Endothelial cell of umbilical vein (primary cell): ENCODE measurements around the gene ELF4. TPM values are rescaled to one million over a fixed set of nuclear protein-coding genes. Genes with fewer than 3 reads are reported as not detected.

ENCODE experiments used
- BruUV-seq: library from RNA; stranded (reverse); fragments of 400-500 nt; replicated peaks from 2 replicates; lab custom pipeline; 2021; lab: Mats Ljungman, UMichigan
- CTCF ChIA-PET: fragments of 300-600, 350-600 bp; sonication (Branson Sonifier 250); formaldehyde crosslinking; loops from one replicate; lab custom pipeline; 2021; ENCODE audit warnings: antibody characterized with exemption, inconsistent platforms; lab: Charles Lee
- POLR2A ChIA-PET: fragments of 300-600, 350-600 bp; sonication (Branson Sonifier 250); formaldehyde crosslinking; loops from one replicate; lab custom pipeline; 2021; ENCODE audit warnings: antibody characterized with exemption, inconsistent platforms; lab: Charles Lee
- DNase-seq: peaks from one replicate; pipeline ENCODE4 v3.0.0-alpha.2; 2011; ENCODE audit warnings: low read depth, low spot score
- FAIRE-seq: peaks from 2 replicates; lab custom pipeline; 2011; peaks lifted over from hg19 to GRCh38; lab: Jason Lieb, UNC
- H2AFZ ChIP-seq: 2 replicates; pipeline ENCODE4 v1.6.0; 2012; ENCODE audit warnings: low read depth, low read length, control low read depth, inconsistent platforms
- H3K27ac ChIP-seq: 2 replicates; pipeline ENCODE4 v1.5.1; 2011; ENCODE audit warnings: low read depth, mild to moderate bottlenecking, control low read depth, low read length, moderate library complexity; ENCODE audit not compliant: insufficient read depth
- H3K27me3 ChIP-seq, 2 experiments: 2 replicates each; pipeline versions ENCODE4 v1.6.0 to v1.6.1; 2011; ENCODE audit warnings: low read length in 2 of 2, mixed read lengths in 1 of 2; ENCODE audit not compliant: control insufficient read depth in 2 of 2, insufficient read depth in 2 of 2
- H3K36me3 ChIP-seq, 2 experiments: 2 replicates in 1 of 2; 3 replicates in 1 of 2; pipeline ENCODE4 v1.5.1; 2011; ENCODE audit warnings: low read length in 2 of 2, mild to moderate bottlenecking in 1 of 2, moderate library complexity in 1 of 2; ENCODE audit not compliant: control insufficient read depth in 2 of 2, insufficient read depth in 2 of 2; ENCODE audit errors: extremely low read depth in 1 of 2
- H3K4me1 ChIP-seq: 3 replicates; pipeline ENCODE4 v1.5.1; 2011; ENCODE audit warnings: mild to moderate bottlenecking, low read length; ENCODE audit not compliant: control insufficient read depth, insufficient read depth; ENCODE audit errors: extremely low read depth
- H3K4me2 ChIP-seq: 2 replicates; pipeline ENCODE4 v1.6.1; 2011; ENCODE audit warnings: low read length, control low read depth, mixed read lengths; ENCODE audit not compliant: insufficient read depth
- H3K4me3 ChIP-seq, 3 experiments: fragments of 200-600 bp in 1 of 3; sonication (generic), shearing (Covaris generic) in 1 of 3; replicated peaks in 1 of 3; 2 replicates each; pipeline ENCODE4 v1.5.1; 2011 to 2016; ENCODE audit warnings: control low read depth in 3 of 3, low read length in 3 of 3, mild to moderate bottlenecking in 2 of 3, inconsistent platforms in 1 of 3, low read depth in 1 of 3, moderate library complexity in 1 of 3; ENCODE audit not compliant: insufficient read depth in 1 of 3
- H3K79me2 ChIP-seq: 2 replicates; pipeline ENCODE4 v1.6.0; 2012; ENCODE audit warnings: low read length, inconsistent platforms; ENCODE audit not compliant: control insufficient read depth, insufficient read depth
- H3K9ac ChIP-seq: replicated peaks from 2 replicates; pipeline ENCODE3; 2011; ENCODE audit warnings: low read length, control low read depth; ENCODE audit not compliant: insufficient read depth; ENCODE audit errors: extremely low read depth
- H3K9me1 ChIP-seq: replicated peaks from 3 replicates; pipeline ENCODE4 v1.6.0; 2011; ENCODE audit warnings: mild to moderate bottlenecking, low read length; ENCODE audit not compliant: control insufficient read depth, insufficient read depth; ENCODE audit errors: extremely low read depth
- H3K9me3 ChIP-seq: replicated peaks from 2 replicates; pipeline ENCODE4 v1.5.1; 2012; ENCODE audit warnings: low read length, inconsistent platforms; ENCODE audit not compliant: control insufficient read depth, insufficient read depth
- H4K20me1 ChIP-seq: replicated peaks from 2 replicates; pipeline ENCODE3; 2011; ENCODE audit warnings: mild to moderate bottlenecking, low read length; ENCODE audit not compliant: control insufficient read depth, insufficient read depth; ENCODE audit errors: extremely low read depth
- GATA2 ChIP-seq: IDR thresholded peaks from 2 replicates; pipeline ENCODE4 v1.7.0; 2011; ENCODE audit warnings: low read depth, mild to moderate bottlenecking, moderate library complexity, mixed read lengths, low read length; ENCODE audit not compliant: insufficient read length, insufficient read depth
- JUN ChIP-seq: IDR thresholded peaks from 2 replicates; pipeline ENCODE4 v1.6.1; 2011; ENCODE audit warnings: borderline replicate concordance, low read depth; ENCODE audit not compliant: insufficient read length, insufficient read depth
- MYC ChIP-seq: IDR thresholded peaks from one replicate; pipeline ENCODE4 v1.6.1; 2011; ENCODE audit warnings: mild to moderate bottlenecking, low read depth, low read length
- dilution Hi-C: fragments of 300-500 bp; cut with MboI; formaldehyde crosslinking; loops from one replicate; pipeline ENCODE4 v1.15.0; 2019; ENCODE audit warnings: low sequenced_read_pairs; ENCODE audit not compliant: extremely low pct_ligation_motif_present
- intact Hi-C: fragments of 100-400 bp; cut with micrococcal nuclease; formaldehyde crosslinking; loops from one replicate; pipeline ENCODE4 v1.10.0; 2022
- polyA plus RNA-seq, 4 experiments: library from polyadenylated mRNA; depleted of rRNA in 3 of 4; stranded (reverse) in 3 of 4; unstranded in 1 of 4; fragments of >200 nt; gene quantifications; 2 replicates each; pipeline versions ENCODE4 v1.2.1 to v1.2.3, GENCODE V29; 2011 to 2012; ENCODE audit warnings: missing spikeins in 1 of 4
- total RNA-seq: library from RNA; stranded (reverse); gene quantifications from 2 replicates; pipeline ENCODE4 v1.2.3, GENCODE V29; 2021
- TF ChIP-seq, protein P1 (sequence below), 2 donors: IDR thresholded peaks; 1 replicate in 1 of 2; 2 replicates in 1 of 2; pipeline ENCODE4 v1.5.1; 2011; ENCODE audit warnings: low read length in 2 of 2, mild to moderate bottlenecking in 2 of 2, moderate library complexity in 2 of 2, control low read depth in 1 of 2, inconsistent platforms in 1 of 2, low read depth in 1 of 2; ENCODE audit not compliant: insufficient read depth in 1 of 2; ENCODE audit errors: extremely low read depth in 1 of 2

The ELF4 gene
- total and polyA plus RNA-seq, 2 donors (not counting 3 experiments of a cell fraction or from before 2014, with no cell fraction given) = 31.9 to 33.4 TPM

DNA sequence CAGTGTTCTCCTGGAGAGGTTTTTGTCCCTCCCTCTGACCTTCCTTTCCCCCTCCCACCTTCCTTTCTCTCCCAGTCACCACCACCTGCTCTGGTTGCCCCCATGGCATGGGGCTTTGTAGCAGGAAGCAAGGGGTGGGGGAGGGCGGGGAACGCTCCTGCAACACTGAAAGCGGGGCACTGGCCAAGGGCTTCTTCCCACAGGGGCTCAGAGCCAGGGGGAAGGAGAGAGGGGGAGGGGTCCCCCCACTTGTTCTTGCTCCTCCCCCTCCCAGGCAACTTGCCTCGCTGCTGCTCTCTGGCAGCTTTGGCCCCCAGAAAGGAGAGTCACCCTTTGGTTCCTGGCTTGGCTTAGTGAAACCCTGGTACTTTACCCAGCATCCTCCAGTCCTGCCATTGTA lies 79.5 kb downstream of the ELF4 start:
- no peak overlapping the region for H3K27ac ChIP-seq
- no peaks in the 10 kb centered on the region for H3K9me3 ChIP-seq
- FAIRE-seq = no peak
- intact Hi-C loops = no loop called here
- peaks cover 0 to 21% of the 10 kb centered on the region in 2 experiments for H3K36me3 ChIP-seq
- H3K79me2 ChIP-seq = no peaks in the 10 kb centered on the region
- H3K27me3 ChIP-seq = no peaks in the 10 kb centered on the region
- dilution Hi-C loops = no loop called here
- no peak overlapping the region for H3K4me2 ChIP-seq
- H3K4me3 ChIP-seq = no peak overlapping the region
- H4K20me1 ChIP-seq = no peaks in the 10 kb centered on the region
- ChIA-PET CTCF (interaction anchor here (0.8 kb wide), 1 partner anchor 105 kb away, joined by 3 read pairs; no protein-coding TSS in a partner anchor), POLR2A (no interaction called here)
- BruUV-seq = no TSS peak
- H3K4me1 ChIP-seq = no peaks in the 10 kb centered on the region
- H3K9ac ChIP-seq = no peak overlapping the region
- H2AFZ ChIP-seq = no peak overlapping the region
- no peak for TF ChIP-seq JUN
- TF ChIP-seq GATA2 = no peak
- no peak for DNase-seq
- H3K9me1 ChIP-seq = no peaks in the 10 kb centered on the region

DNA sequence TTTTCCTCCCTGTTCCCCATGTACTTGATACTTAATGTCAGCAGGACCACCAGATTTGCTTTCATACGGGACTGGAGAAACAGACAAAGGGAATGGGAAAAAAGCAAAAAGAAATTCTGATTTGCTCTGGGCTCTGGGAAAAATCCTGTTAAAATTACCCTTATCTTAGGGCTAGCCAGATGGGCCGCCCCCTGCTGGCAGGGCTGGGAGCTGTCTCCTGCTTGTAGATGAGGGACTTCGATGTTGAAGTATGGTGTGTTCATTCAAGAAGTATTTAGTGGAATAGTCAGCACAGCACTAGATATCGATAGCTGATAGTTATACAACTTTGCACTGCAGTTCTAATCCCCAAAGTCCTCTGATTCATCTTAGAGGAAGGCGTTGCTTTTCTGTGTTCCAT lies 82.1 kb downstream of the ELF4 start:
- Histone ChIP-seq H3K4me2 (no peak overlapping the region), H3K9me3 (no peaks in the 10 kb centered on the region), H3K4me3 (no peak overlapping the region), H3K27me3 (no peaks in the 10 kb centered on the region), H3K4me1 (peaks cover 4% of the 10 kb centered on the region), H3K79me2 (no peaks in the 10 kb centered on the region), H3K36me3 (peaks cover 1 to 17% of the 10 kb centered on the region in 2 experiments), H2AFZ (no peak overlapping the region), H3K9me1 (no peaks in the 10 kb centered on the region), H4K20me1 (no peaks in the 10 kb centered on the region), H3K9ac (no peak overlapping the region), H3K27ac (no peak overlapping the region)
- no peak for TF ChIP-seq MYC
- TF ChIP-seq, protein P1, sequence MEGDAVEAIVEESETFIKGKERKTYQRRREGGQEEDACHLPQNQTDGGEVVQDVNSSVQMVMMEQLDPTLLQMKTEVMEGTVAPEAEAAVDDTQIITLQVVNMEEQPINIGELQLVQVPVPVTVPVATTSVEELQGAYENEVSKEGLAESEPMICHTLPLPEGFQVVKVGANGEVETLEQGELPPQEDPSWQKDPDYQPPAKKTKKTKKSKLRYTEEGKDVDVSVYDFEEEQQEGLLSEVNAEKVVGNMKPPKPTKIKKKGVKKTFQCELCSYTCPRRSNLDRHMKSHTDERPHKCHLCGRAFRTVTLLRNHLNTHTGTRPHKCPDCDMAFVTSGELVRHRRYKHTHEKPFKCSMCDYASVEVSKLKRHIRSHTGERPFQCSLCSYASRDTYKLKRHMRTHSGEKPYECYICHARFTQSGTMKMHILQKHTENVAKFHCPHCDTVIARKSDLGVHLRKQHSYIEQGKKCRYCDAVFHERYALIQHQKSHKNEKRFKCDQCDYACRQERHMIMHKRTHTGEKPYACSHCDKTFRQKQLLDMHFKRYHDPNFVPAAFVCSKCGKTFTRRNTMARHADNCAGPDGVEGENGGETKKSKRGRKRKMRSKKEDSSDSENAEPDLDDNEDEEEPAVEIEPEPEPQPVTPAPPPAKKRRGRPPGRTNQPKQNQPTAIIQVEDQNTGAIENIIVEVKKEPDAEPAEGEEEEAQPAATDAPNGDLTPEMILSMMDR (IDR thresholded peaks at IDR 0.05; ENCODE audit: extremely low read depth in 1 of 2, insufficient read depth in 1 of 2, low read depth in 1 of 2, low read length in 2 of 2) = peak; percentile 52 to 69
- CTCF ChIA-PET = interaction anchor here (0.7 to 5.3 kb wide), 10 partner anchors 10 to 427 kb away, joined by 3 to 78 read pairs (median 8); no protein-coding TSS in a partner anchor
- POLR2A ChIA-PET = no interaction called here
- BruUV-seq = no TSS peak
- intact Hi-C loops = loop anchor here (1.0 to 10.0 kb wide), 3 partner anchors 103 to 423 kb away; no protein-coding TSS in a partner anchor
- FAIRE-seq (peak; percentile 77), DNase-seq (peak; percentile 33)
- dilution Hi-C loops = no loop called here
